HG03064 (cell line): ENCODE results near the gene ZBTB46.
"Not testable (repeated sequence)": the region's sequence is repeated elsewhere in the genome, so short reads cannot be mapped to it uniquely, and the experiment has no call there.

ENCODE experiments used
- ATAC-seq: cut with Tn5 transposase; IDR thresholded peaks from one replicate; pipeline ENCODE4 v1.9.1; 2021; ENCODE audit warnings: low read depth; ENCODE audit not compliant: unreplicated experiment

The ZBTB46 gene

DNA sequence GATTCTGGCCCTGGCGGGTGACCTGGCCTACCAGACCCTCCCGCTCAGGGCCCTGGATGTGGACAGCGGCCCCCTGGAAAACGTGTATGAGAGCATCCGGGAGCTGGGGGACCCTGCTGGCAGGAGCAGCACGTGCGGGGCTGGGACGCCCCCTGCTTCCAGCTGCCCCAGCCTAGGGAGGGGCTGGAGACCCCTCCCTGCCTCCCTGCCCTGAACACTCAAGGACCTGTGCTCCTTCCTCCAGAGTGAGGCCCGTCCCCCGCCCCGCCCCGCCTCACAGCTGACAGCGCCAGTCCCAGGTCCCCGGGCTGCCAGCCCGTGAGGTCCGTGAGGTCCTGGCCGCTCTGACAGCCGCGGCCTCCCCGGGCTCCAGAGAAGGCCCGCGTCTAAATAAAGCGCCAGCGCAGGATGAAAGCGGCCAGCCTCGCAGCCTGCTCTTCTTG, 92.4 kb downstream of the ZBTB46 start:
- ATAC-seq = no peak

GRCh38 chr20:63737945-63738686, 92.9 kb downstream of the ZBTB46 start:
- ATAC-seq = no peak

DNA sequence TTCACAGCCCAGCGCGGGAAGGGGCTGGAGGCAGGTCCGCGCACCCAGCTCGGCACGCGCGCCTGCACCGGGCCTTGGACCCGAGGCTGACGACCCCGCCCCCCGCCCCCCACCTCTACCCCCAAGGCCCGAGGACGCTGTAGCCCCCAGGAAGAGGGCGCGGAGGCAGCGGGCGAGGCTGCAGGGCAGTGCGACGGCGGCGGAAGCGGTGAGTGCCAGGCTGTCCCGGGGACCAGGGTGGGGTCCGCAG, 93.4 kb downstream of the ZBTB46 start:
- no peak for ATAC-seq

- ATAC-seq = no peak
Measured at GRCh38 chr20:63736893-63737694, 94.0 kb downstream of the ZBTB46 start.

DNA sequence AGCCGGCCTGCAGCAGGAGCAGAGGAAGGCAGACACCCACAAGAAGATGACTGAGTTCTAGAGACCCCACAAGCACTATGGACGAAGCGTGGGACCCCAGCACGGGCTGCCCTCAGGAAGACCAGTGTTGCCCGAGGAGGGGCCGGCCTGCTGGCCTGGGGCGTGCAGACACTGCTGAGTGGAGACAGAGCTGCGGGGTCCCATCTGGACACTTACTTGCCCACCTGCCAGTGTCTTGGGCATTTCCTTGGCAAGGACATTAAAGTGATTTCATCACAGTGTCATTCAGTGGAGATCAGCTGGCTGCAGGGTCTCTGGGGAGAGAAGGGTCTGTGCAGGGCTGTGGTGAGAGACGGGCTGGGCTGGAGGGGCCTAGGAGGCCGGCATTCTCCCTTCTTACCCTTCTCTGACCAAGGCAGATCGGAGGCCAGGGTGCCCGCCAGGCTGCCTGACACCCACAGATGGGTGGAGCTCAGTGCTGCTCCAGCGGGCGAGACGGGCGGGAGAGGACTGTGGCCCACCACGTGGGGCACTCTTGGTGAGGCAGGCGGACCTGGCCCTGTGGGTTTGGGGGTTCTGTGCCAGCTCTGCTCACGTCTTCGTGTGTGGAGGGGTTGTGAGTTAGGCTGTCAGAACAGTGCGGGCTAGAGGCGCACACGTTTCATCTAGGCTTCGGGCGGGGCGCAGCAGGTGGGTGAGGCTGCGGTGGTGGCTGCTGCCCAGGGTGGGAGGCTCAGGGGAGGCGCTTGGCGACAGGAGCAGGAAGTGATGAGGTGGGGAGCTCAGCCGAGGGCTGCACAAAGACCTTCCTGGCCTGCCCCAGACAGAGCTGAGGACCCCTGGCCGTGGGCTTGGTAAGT, 95.0 kb downstream of the ZBTB46 start, which contains the start of gene LIME1:
TSS of gene LIME1 (plus strand) at position 806 of the 860 bp plus-strand sequence. CDS start 886 bp downstream, outside the sequence.
- no peak for ATAC-seq

DNA sequence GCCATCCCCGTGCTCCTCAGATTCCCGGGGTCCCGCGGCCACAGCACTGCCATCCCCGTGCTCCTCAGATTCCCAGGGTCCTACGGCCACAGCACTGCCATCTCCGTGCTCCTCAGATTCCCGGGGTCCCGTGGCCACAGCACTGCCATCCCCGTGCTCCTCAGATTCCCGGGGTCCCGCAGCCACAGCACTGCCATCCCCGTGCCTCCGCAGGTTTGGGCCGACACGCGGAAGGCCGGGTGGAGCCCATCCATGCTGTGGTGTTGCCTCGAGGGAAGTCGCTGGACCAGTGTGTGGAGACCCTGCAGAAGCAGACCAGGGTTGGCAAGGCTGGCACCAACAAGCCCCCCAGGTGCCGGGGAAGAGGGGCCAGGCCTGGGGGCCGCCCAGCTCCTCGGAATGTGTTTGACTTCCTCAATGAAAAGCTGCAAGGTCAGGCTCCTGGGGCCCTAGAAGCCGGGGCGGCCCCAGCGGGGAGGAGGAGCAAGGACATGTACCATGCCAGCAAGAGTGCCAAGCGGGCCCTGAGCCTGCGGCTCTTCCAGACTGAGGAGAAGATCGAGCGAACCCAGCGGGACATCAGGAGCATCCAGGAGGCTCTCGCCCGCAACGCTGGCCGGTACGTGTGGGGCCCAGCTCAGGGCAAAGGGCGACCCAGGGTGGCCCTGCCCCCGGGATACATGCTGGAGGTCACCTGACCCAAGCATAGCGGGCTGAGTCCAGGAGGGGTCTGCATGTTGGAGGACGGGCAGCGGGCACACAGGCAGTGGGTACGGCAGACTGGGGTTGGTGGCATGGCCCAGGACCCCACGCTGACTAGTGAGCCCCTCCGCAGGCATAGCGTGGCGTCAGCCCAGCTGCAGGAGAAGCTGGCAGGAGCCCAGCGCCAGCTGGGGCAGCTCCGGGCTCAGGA, 95.9 kb downstream of the ZBTB46 start:
- ATAC-seq = no peak

DNA sequence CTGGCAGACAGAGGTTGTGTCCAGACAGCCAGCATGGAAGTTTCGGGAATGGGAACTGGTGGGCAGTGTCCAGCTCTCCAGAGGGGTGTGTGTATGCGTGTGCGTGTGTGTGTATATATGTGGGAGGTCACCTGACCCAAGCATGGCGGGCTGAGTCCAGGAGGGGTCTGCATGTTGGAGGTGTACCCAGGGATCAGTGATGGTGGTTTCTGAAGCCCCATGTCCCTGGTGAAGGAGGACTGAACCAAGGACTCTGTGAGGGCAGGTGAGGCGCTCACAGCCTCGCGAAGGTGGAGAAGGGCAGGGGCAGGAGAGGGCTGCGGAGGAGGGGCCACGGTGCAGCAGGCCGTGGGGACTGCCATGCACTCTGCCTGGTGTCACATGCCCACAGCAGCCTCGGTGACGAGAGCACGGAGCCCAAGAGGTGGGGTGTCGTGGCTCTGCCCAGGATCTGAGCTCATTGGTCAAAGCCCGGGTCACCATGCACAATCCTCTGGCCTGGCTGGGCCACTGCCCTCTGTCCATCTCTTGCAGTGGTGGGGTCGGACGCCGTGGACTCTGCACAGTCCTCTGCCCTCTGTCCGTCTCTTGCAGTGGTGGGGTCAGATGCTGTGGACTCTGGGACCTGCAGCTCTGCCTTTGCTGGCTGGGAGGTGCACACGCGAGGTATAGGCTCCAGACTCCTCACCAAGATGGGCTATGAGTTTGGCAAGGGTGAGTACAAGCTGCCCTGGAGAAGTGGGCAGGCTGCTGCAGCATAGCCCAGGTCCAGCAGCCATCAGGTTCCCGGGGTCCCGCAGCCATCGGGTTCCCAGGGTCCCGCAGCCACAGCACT, 96.7 kb downstream of the ZBTB46 start:
- no peak for ATAC-seq

- no peak for ATAC-seq
Measured at GRCh38 chr20:63733579-63734081, 97.4 kb downstream of the ZBTB46 start.

DNA sequence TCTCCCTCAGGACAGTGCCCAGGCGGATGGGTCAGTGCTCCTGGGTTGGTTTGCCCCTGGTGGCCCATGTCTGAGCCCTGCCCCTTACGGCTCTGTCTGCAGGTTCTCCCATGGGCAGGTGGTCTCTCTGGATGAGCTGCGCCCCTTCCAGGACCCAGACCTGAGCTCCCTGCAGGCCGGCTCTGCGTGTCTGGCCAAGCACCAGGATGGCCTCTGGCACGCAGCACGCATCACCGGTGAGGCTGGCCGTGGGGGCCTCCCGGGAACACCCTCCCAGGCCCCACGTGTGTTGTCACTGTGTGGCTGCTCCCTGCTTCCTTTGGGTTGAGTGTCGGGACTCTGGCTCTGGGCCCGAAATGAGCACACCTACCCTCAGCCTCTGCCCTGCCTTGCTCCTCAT, 97.9 kb downstream of the ZBTB46 start:
- no peak for ATAC-seq

DNA sequence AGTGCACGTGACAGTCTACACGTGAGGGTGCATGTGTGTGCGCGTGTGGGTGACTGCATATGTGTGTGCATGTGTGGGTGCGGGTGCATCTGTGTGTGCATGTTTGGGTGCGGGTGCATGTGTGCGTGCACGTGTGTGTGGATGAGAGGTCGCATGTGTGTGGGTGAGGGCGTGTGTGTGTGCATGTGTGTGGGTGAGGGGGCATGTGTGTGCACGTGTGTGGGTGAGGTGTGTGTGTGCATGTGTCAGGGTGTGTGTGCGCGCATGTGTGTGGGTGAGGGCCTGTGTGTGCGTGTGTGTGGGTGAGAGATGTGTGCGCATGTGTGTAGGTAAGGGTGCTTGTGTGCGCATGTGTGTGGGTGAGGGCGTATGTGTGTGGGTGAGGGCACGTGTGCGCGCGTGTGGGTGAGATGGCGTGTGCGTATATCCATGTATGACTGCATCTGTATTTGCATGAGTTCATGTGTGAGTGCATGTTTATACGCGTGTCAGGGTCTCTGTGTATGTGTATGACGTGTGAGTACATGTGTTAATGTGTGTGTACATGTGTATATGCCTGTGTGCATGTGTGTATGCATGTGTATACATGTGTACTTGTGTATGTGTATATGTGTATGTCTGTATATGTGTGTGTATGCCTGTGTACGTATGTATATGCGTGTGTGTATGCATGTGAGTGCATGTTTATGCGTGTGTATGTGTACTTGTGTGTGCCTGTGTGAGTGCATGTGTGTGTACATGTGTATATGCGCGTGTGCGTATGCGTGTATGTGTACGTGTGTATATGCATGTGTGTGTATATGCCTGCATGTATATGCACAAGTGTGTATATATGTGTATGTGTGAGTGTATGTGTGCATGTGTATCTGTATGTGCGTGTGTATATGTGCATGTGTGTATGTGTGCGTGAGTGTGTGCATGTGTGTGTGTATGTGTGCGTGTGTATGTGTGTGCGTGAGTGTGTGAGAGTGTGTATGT, 98.7 kb downstream of the ZBTB46 start:
- no peak for ATAC-seq

- no peak for ATAC-seq
Measured at GRCh38 chr20:63731410-63731809, 99.7 kb downstream of the ZBTB46 start.

GRCh38 chr20:63730189-63730733, 100.8 kb downstream of the ZBTB46 start:
- not testable (repeated sequence) for ATAC-seq

GRCh38 chr20:63722967-63723622, 108.0 kb downstream of the ZBTB46 start:
- ATAC-seq = not testable (repeated sequence)

- ATAC-seq = no peak
Measured at GRCh38 chr20:63718996-63719395, 112.1 kb downstream of the ZBTB46 start.

DNA sequence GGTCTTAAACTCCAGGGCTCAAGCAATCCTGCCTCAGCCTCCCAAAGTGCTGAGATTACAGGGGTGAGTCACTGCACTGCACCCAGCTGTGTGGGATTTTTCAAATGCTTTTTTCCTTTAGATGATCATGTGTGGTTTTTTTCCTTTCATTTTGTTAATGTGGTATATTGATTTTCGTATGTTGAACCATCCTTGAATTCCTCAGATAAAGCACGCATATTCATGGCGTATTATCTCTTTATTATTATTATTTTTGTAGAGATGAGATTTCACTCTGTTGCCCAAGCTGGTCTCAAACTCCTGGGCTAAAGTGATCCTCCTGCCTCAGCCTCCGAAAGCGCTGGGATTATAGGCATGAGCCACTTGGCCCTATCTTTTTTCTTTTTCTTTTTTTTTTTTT, 116.2 kb downstream of the ZBTB46 start:
- no peak for ATAC-seq

GRCh38 chr20:63712191-63712590, 118.9 kb downstream of the ZBTB46 start:
- no peak for ATAC-seq

GRCh38 chr20:63711085-63711645, 119.9 kb downstream of the ZBTB46 start:
- no peak for ATAC-seq
